Heart right ventricle (tissue), 16 donors: ENCODE results near the gene BCAR3. TPM values are rescaled to one million over a fixed set of nuclear protein-coding genes. Genes with fewer than 3 reads are reported as not detected.

Experiments used
- ATAC-seq, 8 donors: fragments of 200-7000 bp; cut with Tn5 transposase; one replicate each; pipeline ENCODE4 v1.9.1; 2020; ENCODE audit warnings: mild to moderate bottlenecking in 8 of 8, moderate library complexity in 8 of 8, moderate number of reproducible peaks in 1 of 8
- DNase-seq, 2 donors: peaks; one replicate each; pipeline ENCODE4 v3.0.0-alpha.2; 2020
- H3K27ac ChIP-seq, 10 donors: fragments of 200-600 bp; sonication (generic) in 2 of 10; one replicate each; pipeline versions ENCODE4 v1.5.0 to v1.8.0; 2020 to 2022; ENCODE audit warnings: mild to moderate bottlenecking in 3 of 10
- H3K27me3 ChIP-seq, 7 donors: fragments of 200-600 bp; one replicate each; pipeline ENCODE4 v1.8.0; 2021 to 2022; ENCODE audit warnings: mild to moderate bottlenecking in 2 of 7
- H3K36me3 ChIP-seq, 9 donors: fragments of 200-600 bp; sonication (generic) in 1 of 9; one replicate each; pipeline versions ENCODE4 v1.5.0 to v1.8.0; 2020 to 2022; ENCODE audit warnings: mild to moderate bottlenecking in 2 of 9
- H3K4me1 ChIP-seq, 9 donors: fragments of 200-600 bp; sonication (generic) in 1 of 9; one replicate each; pipeline versions ENCODE4 v1.5.0 to v1.8.0; 2020 to 2022; ENCODE audit warnings: mild to moderate bottlenecking in 4 of 9
- H3K4me3 ChIP-seq, 10 donors: fragments of 200-600 bp; sonication (generic) in 2 of 10; one replicate each; pipeline versions ENCODE4 v1.5.0 to v1.8.0; 2020 to 2022; ENCODE audit warnings: mild to moderate bottlenecking in 7 of 10, moderate library complexity in 2 of 10
- H3K9me3 ChIP-seq, 11 donors: fragments of 200-600 bp in 10 of 11; sonication (generic) in 2 of 11; one replicate each; pipeline versions ENCODE4 v1.5.0 to v1.8.0; 2013 to 2022; ENCODE audit warnings: mild to moderate bottlenecking in 2 of 11, control low read depth in 1 of 11, moderate library complexity in 1 of 11
- WGBS, 2 donors: extraction: QIAGEN DNeasy Blood & Tissue Kit; methylation state at CpG; one replicate each; pipeline ENCODE4 v1.1.7; 2013; ENCODE audit warnings: inconsistent platforms in 1 of 2; 5-methylcytosine and 5-hydroxymethylcytosine counted together
- intact Hi-C, 10 donors: fragments of 100-400 bp; cut with DNase I; formaldehyde crosslinking; loops; one replicate each; pipeline versions ENCODE4 v1.11.1 to v1.14.2; 2022
- polyA plus RNA-seq, 2 donors: library from polyadenylated mRNA; stranded (reverse); fragments of 200-250 nt; gene quantifications; one replicate each; pipeline ENCODE4 v1.2.3, GENCODE V29; 2013
- total RNA-seq, 10 donors: library from RNA; stranded (reverse); fragmentation: NEBNext Ultra II Directional in 3 of 10; extraction: Animal tissue kit (Norgen Biotek cat#: 25700) in 3 of 10; gene quantifications; one replicate each; pipeline versions ENCODE4 v1.2.1 to v1.2.4, GENCODE V29; 2021 to 2023
- TF ChIP-seq, protein P1 (sequence below), 9 donors: fragments of 200-600 bp; sonication (generic) in 2 of 9; IDR thresholded peaks; one replicate each; pipeline versions ENCODE4 v1.5.0 to v1.8.0; 2021 to 2022; ENCODE audit warnings: antibody characterized with exemption in 9 of 9, mild to moderate bottlenecking in 5 of 9, moderate library complexity in 1 of 9
- donor health status: Arrhythmogenic right ventricular cardiomyopathy.
- donor health status: ischemic (EF 13 %, LVEDD 7.1; RV severe dilation, severe dysfunction).
- donor health status: healthy with polysubstance abuse.
- donor health status: DM: no; HTN: yes; CAD: no.
- donor health status: DM: no; HTN: no; CAD: no.
- donor health status: ischemic (EF 25% LVEDD 6.9; RV normal size, moderate dysfunction).
- donor health status: ischemic (EF 25% LVEDD 5.7; RV mildly dilated, moderate dysfunction).
- donor health status: healthy.
- donor health status: DM: yes; HTN: yes; CAD: no.
- donor health status: Ischemic cardiomyopathy.
- donor health status: ischemic (EF 35%, LVEDD 5.7; RV mildly dilated, moderate dysfunction).
- donor health status: nonischemic (EF 11% LVEDD 7.7; RV severe dilation, severe dysfunction).
- donor health status: DM: yes; HTN: yes; CAD: no.
- donor health status: PGD.
- donor health status: ischemic (EF 29% LVEDD 5.4; RV normal size, mild dysfunction).
- donor health status: nonischemic (EF 23%, LVEDD 6.1; RV moderate dilation, normal function).

Gene BCAR3
- total and polyA plus RNA-seq, 12 donors: 6.6 to 36.0 (median 15.9) TPM

DNA sequence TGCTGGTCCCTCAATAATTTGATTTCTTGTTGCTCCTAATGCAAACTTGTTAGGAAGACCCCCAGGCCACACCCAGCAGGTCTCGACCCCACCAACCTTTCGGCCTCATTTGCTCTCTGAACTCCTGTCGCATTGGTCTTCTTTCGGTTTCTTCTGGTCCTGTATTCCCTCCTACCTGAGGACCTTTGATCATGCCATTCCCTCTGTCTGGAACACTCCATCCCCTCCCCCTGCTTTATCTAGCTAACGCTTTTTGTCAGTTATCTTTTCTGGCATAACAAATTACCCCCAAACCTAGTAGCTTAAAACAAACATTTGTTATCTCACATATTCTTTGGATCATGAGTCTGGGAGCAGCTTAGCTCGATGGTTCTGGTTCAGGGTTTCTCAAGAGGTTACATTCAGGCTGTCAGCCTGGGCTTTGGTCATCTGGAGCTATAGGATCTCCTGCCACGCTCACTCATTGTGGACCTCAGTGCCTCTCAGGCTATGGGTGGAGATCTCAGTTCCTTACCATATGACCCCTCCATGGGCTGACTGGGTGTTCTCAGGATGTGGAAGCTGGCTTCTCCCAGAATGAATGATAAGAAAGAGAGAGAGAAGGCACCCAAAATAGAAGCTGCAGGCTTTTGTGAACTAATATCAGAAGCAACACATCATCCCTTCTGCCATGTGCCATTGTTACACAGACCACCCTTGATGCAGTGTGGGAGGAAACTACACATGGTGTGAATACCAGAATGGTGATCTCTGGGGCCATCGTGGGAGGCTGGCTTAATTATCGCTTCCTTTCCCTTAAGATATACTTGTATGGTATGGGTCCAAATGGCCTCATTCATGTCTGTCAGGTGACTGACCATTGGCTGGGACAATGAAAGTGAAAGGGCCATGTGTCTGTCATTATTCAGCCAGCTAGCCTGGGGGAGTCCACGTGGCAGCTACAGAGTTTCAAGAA lies 29.1 kb upstream of the BCAR3 start:
- Histone ChIP-seq H3K4me3 (no peak overlapping the region), H3K27ac (no peak overlapping the region), H3K27me3 (no peaks in the 10 kb centered on the region), H3K9me3 (no peaks in the 10 kb centered on the region), H3K36me3 (no peaks in the 10 kb centered on the region), H3K4me1 (peaks cover 11 to 51% (median 32%) of the 10 kb centered on the region in 9 donors)
- WGBS, 2 donors: 66 to 68% methylated on average over 10 of the region's 10 CpGs
- intact Hi-C loops: no loop called here
- DNase-seq (no peak), ATAC-seq (no peak)
- TF ChIP-seq, protein P1, sequence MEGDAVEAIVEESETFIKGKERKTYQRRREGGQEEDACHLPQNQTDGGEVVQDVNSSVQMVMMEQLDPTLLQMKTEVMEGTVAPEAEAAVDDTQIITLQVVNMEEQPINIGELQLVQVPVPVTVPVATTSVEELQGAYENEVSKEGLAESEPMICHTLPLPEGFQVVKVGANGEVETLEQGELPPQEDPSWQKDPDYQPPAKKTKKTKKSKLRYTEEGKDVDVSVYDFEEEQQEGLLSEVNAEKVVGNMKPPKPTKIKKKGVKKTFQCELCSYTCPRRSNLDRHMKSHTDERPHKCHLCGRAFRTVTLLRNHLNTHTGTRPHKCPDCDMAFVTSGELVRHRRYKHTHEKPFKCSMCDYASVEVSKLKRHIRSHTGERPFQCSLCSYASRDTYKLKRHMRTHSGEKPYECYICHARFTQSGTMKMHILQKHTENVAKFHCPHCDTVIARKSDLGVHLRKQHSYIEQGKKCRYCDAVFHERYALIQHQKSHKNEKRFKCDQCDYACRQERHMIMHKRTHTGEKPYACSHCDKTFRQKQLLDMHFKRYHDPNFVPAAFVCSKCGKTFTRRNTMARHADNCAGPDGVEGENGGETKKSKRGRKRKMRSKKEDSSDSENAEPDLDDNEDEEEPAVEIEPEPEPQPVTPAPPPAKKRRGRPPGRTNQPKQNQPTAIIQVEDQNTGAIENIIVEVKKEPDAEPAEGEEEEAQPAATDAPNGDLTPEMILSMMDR (IDR thresholded peaks at IDR 0.05): no peak

- Histone ChIP-seq H3K4me3 (no peak overlapping the region), H3K27ac (peak overlapping the region in 9 of 10 donors; percentile 28 to 70 (median 50)), H3K27me3 (no peaks in the 10 kb centered on the region), H3K36me3 (no peaks in the 10 kb centered on the region), H3K4me1 (peaks cover 11 to 46% (median 32%) of the 10 kb centered on the region in 9 donors), H3K9me3 (no peaks in the 10 kb centered on the region)
- TF ChIP-seq, protein P1 (IDR thresholded peaks at IDR 0.05): no peak
- ATAC-seq (peak; percentile 82 to 92 (median 90)), DNase-seq (peak; percentile 33 to 60)
- 7% methylated on average over 9 of the region's 9 CpGs for WGBS, 2 donors
- intact Hi-C loops: loop anchor here in 2 of 10 donors (5.0 kb wide), 1 partner anchor 43 kb away; no protein-coding TSS in a partner anchor
Measured at GRCh38 chr1:93708734-93709481, 27.3 kb upstream of the BCAR3 start.

DNA sequence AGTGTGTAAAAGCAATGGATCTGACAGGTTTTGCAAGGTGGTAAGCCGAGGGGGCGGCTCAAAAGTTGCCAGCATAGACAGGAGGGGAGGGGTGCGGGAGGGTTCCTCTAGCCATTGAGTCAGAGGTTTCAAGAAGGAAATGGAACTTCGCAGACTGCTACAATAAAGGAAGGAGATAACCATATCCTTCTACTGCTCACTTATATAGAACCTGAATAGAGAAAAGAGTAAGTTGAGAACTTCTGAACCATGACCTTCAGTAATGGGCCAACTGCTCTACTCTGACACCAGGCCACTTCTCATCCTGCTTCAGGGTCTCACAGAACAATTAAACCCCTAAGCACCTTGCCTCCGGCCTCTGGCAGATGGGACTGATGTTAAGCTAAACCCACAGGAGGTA lies 26.3 kb upstream of the BCAR3 start:
- no peak for DNase-seq
- intact Hi-C loops: loop anchor here in 2 of 10 donors (5.0 kb wide), 1 partner anchor 44 kb away; no protein-coding TSS in a partner anchor
- WGBS, 2 donors: 86 to 89% methylated on average over 5 of the region's 5 CpGs
- Histone ChIP-seq H3K36me3 (no peaks in the 10 kb centered on the region), H3K27me3 (no peaks in the 10 kb centered on the region), H3K27ac (peak overlapping the region in 4 of 10 donors; percentile 33 to 70 (median 54)), H3K4me1 (peaks cover 11 to 56% (median 42%) of the 10 kb centered on the region in 9 donors), H3K9me3 (no peaks in the 10 kb centered on the region), H3K4me3 (no peak overlapping the region)
- no peak for ATAC-seq
- TF ChIP-seq, protein P1 (IDR thresholded peaks at IDR 0.05): no peak

- TF ChIP-seq, protein P1 (IDR thresholded peaks at IDR 0.05): no peak
- no peak overlapping the region for H3K27ac ChIP-seq
- intact Hi-C loops: loop anchor here in 2 of 10 donors (5.0 kb wide), 1 partner anchor 46 kb away; no protein-coding TSS in a partner anchor
- no peak for ATAC-seq
- no peaks in the 10 kb centered on the region for H3K9me3 ChIP-seq
- no peaks in the 10 kb centered on the region for H3K27me3 ChIP-seq
- no peak overlapping the region for H3K4me3 ChIP-seq
- H3K4me1 ChIP-seq: peaks cover 18 to 68% (median 54%) of the 10 kb centered on the region in 9 donors
- DNase-seq: no peak
- 96 to 99% methylated on average over 3 of the region's 3 CpGs for WGBS, 2 donors
- H3K36me3 ChIP-seq: no peaks in the 10 kb centered on the region
Measured at GRCh38 chr1:93705892-93706500, 24.4 kb upstream of the BCAR3 start.
